Testis (tissue), 3 donors: ENCODE results near the gene HDGFL2. TPM values are rescaled to one million over a fixed set of nuclear protein-coding genes. Genes with fewer than 3 reads are reported as not detected.
A peak's percentile ranks its signal among the peaks of the same experiment; 100 is the strongest.

Experiments
- DNase-seq: peaks from one replicate; pipeline ENCODE4 v3.0.0-alpha.2; 2019
- H3K27ac ChIP-seq, 2 donors: fragments of 200-600 bp; sonication (generic); one replicate each; pipeline ENCODE4 v1.5.1; 2019
- H3K27me3 ChIP-seq: fragments of 200-600 bp; sonication (generic); one replicate; pipeline ENCODE4 v1.5.1; 2019
- H3K36me3 ChIP-seq: fragments of 200-600 bp; sonication (generic); one replicate; pipeline ENCODE4 v1.5.1; 2017; ENCODE audit warnings: low read depth; ENCODE audit errors: missing control alignments
- H3K4me1 ChIP-seq: fragments of 200-600 bp; sonication (generic); one replicate; pipeline ENCODE4 v1.5.1; 2019
- H3K4me3 ChIP-seq, 2 donors: fragments of 200-600 bp; sonication (generic); one replicate each; pipeline ENCODE4 v1.5.1; 2017 to 2019
- H3K9me3 ChIP-seq: fragments of 200-600 bp; sonication (generic); one replicate; pipeline ENCODE4 v1.5.1; 2017
- POLR2A ChIP-seq: fragments of 450-650 bp; IDR thresholded peaks from one replicate; pipeline ENCODE4 v1.6.1; 2017; ENCODE audit warnings: antibody characterized with exemption, mild to moderate bottlenecking, moderate library complexity
- WGBS, 2 donors: methylation state at CpG; one replicate each; pipeline ENCODE4 v1.1.5; 2018; 5-methylcytosine and 5-hydroxymethylcytosine counted together
- intact Hi-C: fragments of 100-400 bp; cut with DNase I; formaldehyde crosslinking; loops from one replicate; pipeline ENCODE4 v1.15.1; 2023; ENCODE audit warnings: low total_unique reads
- polyA plus RNA-seq: library from polyadenylated mRNA; stranded (reverse); fragments of 350-450 nt; fragmentation: Illumina TruSeq; extraction: RNeasy Lipid Tissue Mini Kit (QIAGEN cat#74804); gene quantifications from one replicate; pipeline ENCODE4 v1.2.3, GENCODE V29; 2014; ENCODE audit warnings: low read depth, low replicate concordance; ENCODE audit not compliant: insufficient read depth
- total RNA-seq, 2 donors: library from RNA; depleted of rRNA; stranded (reverse); fragments of >200 nt; gene quantifications; one replicate each; pipeline ENCODE4 v1.2.3, GENCODE V29; 2016
- TF ChIP-seq, protein P1 (sequence below), 3 experiments: fragments of 450-650 bp in 2 of 3; fragments of 200-600 bp in 1 of 3; sonication (generic) in 1 of 3; IDR thresholded peaks; one replicate each; pipeline ENCODE4 v1.5.1; 2016 to 2019; ENCODE audit warnings: antibody characterized with exemption in 3 of 3, mild to moderate bottlenecking in 2 of 3, moderate library complexity in 1 of 3

HDGFL2 gene
- total and polyA plus RNA-seq, 3 donors from 2014 or later: 81.4 to 141 (median 95.8) TPM

- TF ChIP-seq, protein P1, sequence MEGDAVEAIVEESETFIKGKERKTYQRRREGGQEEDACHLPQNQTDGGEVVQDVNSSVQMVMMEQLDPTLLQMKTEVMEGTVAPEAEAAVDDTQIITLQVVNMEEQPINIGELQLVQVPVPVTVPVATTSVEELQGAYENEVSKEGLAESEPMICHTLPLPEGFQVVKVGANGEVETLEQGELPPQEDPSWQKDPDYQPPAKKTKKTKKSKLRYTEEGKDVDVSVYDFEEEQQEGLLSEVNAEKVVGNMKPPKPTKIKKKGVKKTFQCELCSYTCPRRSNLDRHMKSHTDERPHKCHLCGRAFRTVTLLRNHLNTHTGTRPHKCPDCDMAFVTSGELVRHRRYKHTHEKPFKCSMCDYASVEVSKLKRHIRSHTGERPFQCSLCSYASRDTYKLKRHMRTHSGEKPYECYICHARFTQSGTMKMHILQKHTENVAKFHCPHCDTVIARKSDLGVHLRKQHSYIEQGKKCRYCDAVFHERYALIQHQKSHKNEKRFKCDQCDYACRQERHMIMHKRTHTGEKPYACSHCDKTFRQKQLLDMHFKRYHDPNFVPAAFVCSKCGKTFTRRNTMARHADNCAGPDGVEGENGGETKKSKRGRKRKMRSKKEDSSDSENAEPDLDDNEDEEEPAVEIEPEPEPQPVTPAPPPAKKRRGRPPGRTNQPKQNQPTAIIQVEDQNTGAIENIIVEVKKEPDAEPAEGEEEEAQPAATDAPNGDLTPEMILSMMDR (IDR thresholded peaks at IDR 0.05): no peak
- TF ChIP-seq POLR2A: no peak
- Histone ChIP-seq H3K27ac (no peak overlapping the region), H3K36me3 (no peaks in the 10 kb centered on the region), H3K27me3 (no peaks in the 10 kb centered on the region), H3K4me3 (no peak overlapping the region), H3K4me1 (no peaks in the 10 kb centered on the region), H3K9me3 (no peaks in the 10 kb centered on the region)
- WGBS, 2 donors: 85% methylated on average over 15 to 16 of the region's 16 CpGs
- DNase-seq: no peak
- intact Hi-C loops: no loop called here
These were observed 42.8 kb upstream of the HDGFL2 start for GRCh38 chr19:4429256-4429655.

GRCh38 chr19:4429771-4430171 lies 42.3 kb upstream of the HDGFL2 start:
- no peak for DNase-seq
- 77 to 91% methylated on average over 12 of the region's 12 CpGs for WGBS, 2 donors
- no peaks in the 10 kb centered on the region for H3K27me3 ChIP-seq
- TF ChIP-seq POLR2A: no peak
- TF ChIP-seq, protein P1 (IDR thresholded peaks at IDR 0.05): no peak
- intact Hi-C loops: no loop called here
- no peak overlapping the region for H3K27ac ChIP-seq
- no peaks in the 10 kb centered on the region for H3K9me3 ChIP-seq
- H3K4me1 ChIP-seq: no peaks in the 10 kb centered on the region
- H3K36me3 ChIP-seq: no peaks in the 10 kb centered on the region
- no peak overlapping the region for H3K4me3 ChIP-seq

- 88 to 95% methylated on average over 12 of the region's 12 CpGs for WGBS, 2 donors
- intact Hi-C loops: no loop called here
- no peaks in the 10 kb centered on the region for H3K27me3 ChIP-seq
- H3K36me3 ChIP-seq: no peaks in the 10 kb centered on the region
- DNase-seq: no peak
- TF ChIP-seq POLR2A: no peak
- TF ChIP-seq, protein P1 (IDR thresholded peaks at IDR 0.05): no peak
- no peak overlapping the region for H3K4me3 ChIP-seq
- H3K4me1 ChIP-seq: no peaks in the 10 kb centered on the region
- no peaks in the 10 kb centered on the region for H3K9me3 ChIP-seq
- no peak overlapping the region for H3K27ac ChIP-seq
These were observed 41.3 kb upstream of the HDGFL2 start for GRCh38 chr19:4430760-4431159.

GRCh38 chr19:4431296-4431695 lies 40.8 kb upstream of the HDGFL2 start:
- H3K4me1 ChIP-seq: no peaks in the 10 kb centered on the region
- H3K27ac ChIP-seq: peak overlapping the region in 1 of 2 donors; percentile 2
- H3K27me3 ChIP-seq: no peaks in the 10 kb centered on the region
- no peaks in the 10 kb centered on the region for H3K36me3 ChIP-seq
- no peak for TF ChIP-seq POLR2A
- TF ChIP-seq, protein P1 (IDR thresholded peaks at IDR 0.05): no peak
- intact Hi-C loops: no loop called here
- H3K4me3 ChIP-seq: no peak overlapping the region
- DNase-seq: no peak
- WGBS, 2 donors: 75% methylated on average over 9 of the region's 9 CpGs; no CpG with 5 or more reads in 1 of the 2 donors
- H3K9me3 ChIP-seq: no peaks in the 10 kb centered on the region
